ENCODE data around the gene CDH16. TPM values are rescaled to one million over a fixed set of nuclear protein-coding genes. Genes with fewer than 3 reads are reported as not detected.

CDH16 gene
- total RNA-seq, 5 donors from 2014 or later (not counting 1 experiment from before 2014, with no cell fraction given): not detected

DNA sequence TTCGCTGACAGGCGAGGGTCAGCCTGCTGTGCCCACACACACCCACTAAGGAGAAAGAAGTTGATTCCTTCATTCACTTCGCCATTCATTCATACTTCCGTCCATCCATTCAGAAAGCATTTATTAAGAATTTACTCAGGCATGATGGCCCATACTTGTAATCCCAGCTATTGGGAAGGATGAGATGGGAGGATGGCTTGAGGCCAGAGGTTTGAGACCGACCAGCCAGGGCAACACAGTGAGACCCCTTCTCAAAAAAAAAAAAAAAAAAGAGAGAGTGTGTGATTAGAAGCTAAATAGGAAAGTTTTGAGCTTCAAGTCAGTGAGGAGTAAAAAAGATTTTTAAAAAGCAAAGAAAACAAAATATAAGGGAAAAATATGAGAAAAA is 25.4 kb upstream of the CDH16 start:
- Histone ChIP-seq H3K4me3 (ENCODE audit: control insufficient read depth in 1 of 2, extremely low read depth in 1 of 2, low read length in 1 of 2) (no peak overlapping the region), H3K27me3 (replicated peaks in 1 of 2; ENCODE audit: control insufficient read depth in 2 of 2, extremely low read depth in 1 of 2, insufficient read depth in 2 of 2, low read length in 1 of 2) (peaks cover 0 to 11% of the 10 kb centered on the region in 2 experiments), H3K4me1 (ENCODE audit: control insufficient read depth in 1 of 2, extremely low read depth in 1 of 2, insufficient read depth in 2 of 2, low read length in 2 of 2) (peaks cover 5 to 21% of the 10 kb centered on the region in 2 experiments), H3K36me3 (ENCODE audit: control insufficient read depth in 2 of 2, extremely low read depth in 1 of 2, insufficient read depth in 1 of 2, low read length in 1 of 2) (peaks cover 13 to 44% of the 10 kb centered on the region in 2 donors), H3K9me3 (no peaks in the 10 kb centered on the region), H3K27ac (ENCODE audit: low read length) (no peak overlapping the region)
- ChIA-PET POLR2A (interaction anchor here (0.5 to 0.6 kb wide), 3 partner anchors 49 to 239 kb away, joined by 3 to 4 read pairs (median 3); no protein-coding TSS in a partner anchor), CTCF (interaction anchor here (0.6 to 1.1 kb wide), 6 partner anchors 13 to 258 kb away, joined by 3 to 5 read pairs (median 3); no protein-coding TSS in a partner anchor)
- H3K4me1 Mint-ChIP-seq: peaks cover 17 to 23% (median 18%) of the 10 kb centered on the region in 3 donors
- no peak overlapping the region for H3K4me3 Mint-ChIP-seq
- peaks cover 24% of the 10 kb centered on the region for H3K36me3 Mint-ChIP-seq
- H3K27ac Mint-ChIP-seq: no peak overlapping the region
- no peaks in the 10 kb centered on the region for H3K9me3 Mint-ChIP-seq
- DNase-seq: no peak
- no CpG with 5 or more reads among the region's 5 CpGs for WGBS (ENCODE audit: insufficient coverage)
- peaks cover 6 to 11% of the 10 kb centered on the region in 2 donors for H3K27me3 Mint-ChIP-seq
- no peak for ATAC-seq (replicated peaks in 1 of 4)

DNA sequence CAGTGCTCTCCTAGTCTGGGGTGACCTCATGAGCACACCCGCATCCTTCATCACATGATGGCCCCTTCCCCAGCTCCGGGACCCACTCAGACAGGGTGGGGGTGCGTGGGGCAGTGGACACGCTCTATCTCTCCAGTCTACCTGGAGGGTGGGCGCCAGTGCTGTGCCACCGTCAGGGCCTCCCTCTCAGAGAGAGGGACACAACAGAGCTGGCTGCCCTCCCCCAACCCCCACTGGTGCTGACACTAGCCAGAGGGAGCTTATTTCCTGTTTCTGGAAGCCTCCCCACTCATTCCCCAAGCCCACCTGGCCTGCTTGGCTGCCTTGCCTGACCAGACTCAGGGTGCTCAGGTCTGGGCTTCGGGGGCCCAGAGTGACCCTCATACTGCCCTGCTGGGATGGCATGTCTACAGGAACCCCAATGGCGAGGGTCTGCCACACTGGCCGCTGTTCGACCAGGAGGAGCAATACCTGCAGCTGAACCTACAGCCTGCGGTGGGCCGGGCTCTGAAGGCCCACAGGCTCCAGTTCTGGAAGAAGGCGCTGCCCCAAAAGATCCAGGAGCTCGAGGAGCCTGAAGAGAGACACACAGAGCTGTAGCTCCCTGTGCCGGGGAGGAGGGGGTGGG is 24.9 kb upstream of the CDH16 start:
- peaks cover 5 to 15% of the 10 kb centered on the region in 2 experiments for H3K4me1 ChIP-seq (ENCODE audit: control insufficient read depth in 1 of 2, extremely low read depth in 1 of 2, insufficient read depth in 2 of 2, low read length in 2 of 2)
- no peak for DNase-seq
- no peak overlapping the region for H3K27ac ChIP-seq (ENCODE audit: low read length)
- Mint-ChIP-seq H3K9me3 (no peaks in the 10 kb centered on the region), H3K27ac (no peak overlapping the region), H3K27me3 (peaks cover 5 to 6% of the 10 kb centered on the region in 2 donors), H3K4me3 (no peak overlapping the region), H3K4me1 (peaks cover 14 to 18% (median 16%) of the 10 kb centered on the region in 3 donors), H3K36me3 (peaks cover 24% of the 10 kb centered on the region)
- H3K27me3 ChIP-seq (replicated peaks in 1 of 2; ENCODE audit: control insufficient read depth in 2 of 2, extremely low read depth in 1 of 2, insufficient read depth in 2 of 2, low read length in 1 of 2): peaks cover 0 to 6% of the 10 kb centered on the region in 2 experiments
- ATAC-seq (replicated peaks in 1 of 4): no peak
- peaks cover 13 to 49% of the 10 kb centered on the region in 2 donors for H3K36me3 ChIP-seq (ENCODE audit: control insufficient read depth in 2 of 2, extremely low read depth in 1 of 2, insufficient read depth in 1 of 2, low read length in 1 of 2)
- WGBS (ENCODE audit: insufficient coverage): 96% methylated on average over 11 of the region's 15 CpGs
- H3K4me3 ChIP-seq (ENCODE audit: control insufficient read depth in 1 of 2, extremely low read depth in 1 of 2, low read length in 1 of 2): no peak overlapping the region
- H3K9me3 ChIP-seq: no peaks in the 10 kb centered on the region
- POLR2A ChIA-PET: interaction anchor here (0.5 to 0.6 kb wide), 2 partner anchors 61 to 129 kb away, joined by 3 to 7 read pairs; no protein-coding TSS in a partner anchor
- CTCF ChIA-PET: interaction anchor here (0.6 to 1.1 kb wide), 3 partner anchors 15 to 226 kb away, joined by 3 to 4 read pairs (median 3); no protein-coding TSS in a partner anchor

- H3K27ac Mint-ChIP-seq: no peak overlapping the region
Observed at GRCh38 chr16:66942981-66943380, 24.3 kb upstream of the CDH16 start.

DNA sequence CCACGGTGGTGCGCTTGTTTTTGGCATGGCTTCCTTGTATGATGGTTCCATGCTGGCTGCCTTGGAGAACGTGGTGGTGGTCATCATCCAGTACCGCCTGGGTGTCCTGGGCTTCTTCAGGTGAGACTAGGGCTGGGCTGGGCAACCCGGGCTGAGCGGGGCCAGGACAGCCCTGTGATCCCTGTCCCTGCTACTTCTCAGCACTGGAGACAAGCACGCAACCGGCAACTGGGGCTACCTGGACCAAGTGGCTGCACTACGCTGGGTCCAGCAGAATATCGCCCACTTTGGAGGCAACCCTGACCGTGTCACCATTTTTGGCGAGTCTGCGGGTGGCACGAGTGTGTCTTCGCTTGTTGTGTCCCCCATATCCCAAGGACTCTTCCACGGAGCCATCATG is 21.6 kb upstream of the CDH16 start:
- Histone ChIP-seq H3K36me3 (ENCODE audit: control insufficient read depth in 2 of 2, extremely low read depth in 1 of 2, insufficient read depth in 1 of 2, low read length in 1 of 2) (peaks cover 13 to 58% of the 10 kb centered on the region in 2 donors), H3K4me1 (ENCODE audit: control insufficient read depth in 1 of 2, extremely low read depth in 1 of 2, insufficient read depth in 2 of 2, low read length in 2 of 2) (peaks cover 2 to 24% of the 10 kb centered on the region in 2 experiments), H3K27ac (ENCODE audit: low read length) (no peak overlapping the region), H3K4me3 (ENCODE audit: control insufficient read depth in 1 of 2, extremely low read depth in 1 of 2, low read length in 1 of 2) (no peak overlapping the region), H3K27me3 (replicated peaks in 1 of 2; ENCODE audit: control insufficient read depth in 2 of 2, extremely low read depth in 1 of 2, insufficient read depth in 2 of 2, low read length in 1 of 2) (no peaks in the 10 kb centered on the region), H3K9me3 (no peaks in the 10 kb centered on the region)
- H3K9me3 Mint-ChIP-seq: no peaks in the 10 kb centered on the region
- no peak overlapping the region for H3K4me3 Mint-ChIP-seq
- no peak for ATAC-seq (replicated peaks in 1 of 4)
- POLR2A ChIA-PET: no interaction called here
- H3K36me3 Mint-ChIP-seq: peaks cover 30% of the 10 kb centered on the region
- H3K27me3 Mint-ChIP-seq: no peaks in the 10 kb centered on the region
- H3K27ac Mint-ChIP-seq: no peak overlapping the region
- 98% methylated on average over 16 of the region's 16 CpGs for WGBS (ENCODE audit: insufficient coverage)
- no peak for DNase-seq
- CTCF ChIA-PET: no interaction called here
- peaks cover 17 to 29% (median 24%) of the 10 kb centered on the region in 3 donors for H3K4me1 Mint-ChIP-seq

More at GRCh38 chr16:66942981-66943380, 24.3 kb upstream of the CDH16 start:
- 96% methylated on average over 5 of the region's 5 CpGs for WGBS (ENCODE audit: insufficient coverage)
- peaks cover 9 to 12% (median 11%) of the 10 kb centered on the region in 3 donors for H3K4me1 Mint-ChIP-seq
- Histone ChIP-seq H3K27ac (ENCODE audit: low read length) (no peak overlapping the region), H3K9me3 (no peaks in the 10 kb centered on the region), H3K27me3 (replicated peaks in 1 of 2; ENCODE audit: control insufficient read depth in 2 of 2, extremely low read depth in 1 of 2, insufficient read depth in 2 of 2, low read length in 1 of 2) (peaks cover 0 to under 1% of the 10 kb centered on the region in 2 experiments), H3K4me1 (ENCODE audit: control insufficient read depth in 1 of 2, extremely low read depth in 1 of 2, insufficient read depth in 2 of 2, low read length in 2 of 2) (peaks cover 5 to 14% of the 10 kb centered on the region in 2 experiments), H3K4me3 (ENCODE audit: control insufficient read depth in 1 of 2, extremely low read depth in 1 of 2, low read length in 1 of 2) (no peak overlapping the region), H3K36me3 (ENCODE audit: control insufficient read depth in 2 of 2, extremely low read depth in 1 of 2, insufficient read depth in 1 of 2, low read length in 1 of 2) (peaks cover 13 to 54% of the 10 kb centered on the region in 2 donors)
- no peak for ATAC-seq (replicated peaks in 1 of 4)
- H3K4me3 Mint-ChIP-seq: no peak overlapping the region
- H3K27me3 Mint-ChIP-seq: no peaks in the 10 kb centered on the region
- ChIA-PET CTCF (interaction anchor here in 1 of 2 donors (0.6 kb wide), 1 partner anchor 111 kb away, joined by 5 read pairs; no protein-coding TSS in a partner anchor), POLR2A (interaction anchor here in 1 of 2 donors (0.6 kb wide), 1 partner anchor 130 kb away, joined by 7 read pairs; no protein-coding TSS in a partner anchor)
- peaks cover 24% of the 10 kb centered on the region for H3K36me3 Mint-ChIP-seq
- H3K9me3 Mint-ChIP-seq: no peaks in the 10 kb centered on the region
- no peak for DNase-seq

DNA sequence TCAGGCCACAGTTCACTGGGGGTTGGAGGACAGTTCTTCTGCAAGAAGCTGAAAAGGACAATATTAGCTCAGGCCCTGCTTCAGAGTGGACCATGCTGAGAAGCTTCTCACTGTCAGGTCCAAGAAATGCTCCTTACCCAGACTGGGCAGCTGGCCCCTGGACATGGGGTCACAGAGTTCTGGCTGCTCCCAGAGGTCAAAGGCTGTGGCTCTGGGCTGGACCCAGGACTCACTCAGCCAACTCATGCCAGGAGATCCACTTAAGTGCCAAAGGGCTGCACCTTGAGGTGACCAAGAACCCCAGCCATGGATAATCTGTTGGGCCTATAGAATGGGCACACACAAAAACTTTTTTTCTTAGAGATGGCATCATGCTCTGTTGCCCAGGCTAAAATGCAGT is 20.7 kb upstream of the CDH16 start:
- H3K4me1 ChIP-seq (ENCODE audit: control insufficient read depth in 1 of 2, extremely low read depth in 1 of 2, insufficient read depth in 2 of 2, low read length in 2 of 2): peaks cover 2 to 32% of the 10 kb centered on the region in 2 experiments
- H3K27me3 Mint-ChIP-seq: no peaks in the 10 kb centered on the region
- no peaks in the 10 kb centered on the region for H3K27me3 ChIP-seq (replicated peaks in 1 of 2; ENCODE audit: control insufficient read depth in 2 of 2, extremely low read depth in 1 of 2, insufficient read depth in 2 of 2, low read length in 1 of 2)
- DNase-seq (no peak), ATAC-seq (replicated peaks in 1 of 4) (no peak)
- H3K4me3 ChIP-seq (ENCODE audit: control insufficient read depth in 1 of 2, extremely low read depth in 1 of 2, low read length in 1 of 2): no peak overlapping the region
- peaks cover 25 to 35% (median 28%) of the 10 kb centered on the region in 3 donors for H3K4me1 Mint-ChIP-seq
- H3K4me3 Mint-ChIP-seq: no peak overlapping the region
- H3K36me3 Mint-ChIP-seq: peaks cover 30% of the 10 kb centered on the region
- no peaks in the 10 kb centered on the region for H3K9me3 Mint-ChIP-seq
- no peak overlapping the region for H3K27ac Mint-ChIP-seq
- peaks cover 13 to 58% of the 10 kb centered on the region in 2 donors for H3K36me3 ChIP-seq (ENCODE audit: control insufficient read depth in 2 of 2, extremely low read depth in 1 of 2, insufficient read depth in 1 of 2, low read length in 1 of 2)
- ChIA-PET POLR2A (no interaction called here), CTCF (interaction anchor here in 1 of 2 donors (0.6 kb wide), 1 partner anchor 163 kb away, joined by 3 read pairs; no protein-coding TSS in a partner anchor)
- no peak overlapping the region for H3K27ac ChIP-seq (ENCODE audit: low read length)
- no peaks in the 10 kb centered on the region for H3K9me3 ChIP-seq

DNA sequence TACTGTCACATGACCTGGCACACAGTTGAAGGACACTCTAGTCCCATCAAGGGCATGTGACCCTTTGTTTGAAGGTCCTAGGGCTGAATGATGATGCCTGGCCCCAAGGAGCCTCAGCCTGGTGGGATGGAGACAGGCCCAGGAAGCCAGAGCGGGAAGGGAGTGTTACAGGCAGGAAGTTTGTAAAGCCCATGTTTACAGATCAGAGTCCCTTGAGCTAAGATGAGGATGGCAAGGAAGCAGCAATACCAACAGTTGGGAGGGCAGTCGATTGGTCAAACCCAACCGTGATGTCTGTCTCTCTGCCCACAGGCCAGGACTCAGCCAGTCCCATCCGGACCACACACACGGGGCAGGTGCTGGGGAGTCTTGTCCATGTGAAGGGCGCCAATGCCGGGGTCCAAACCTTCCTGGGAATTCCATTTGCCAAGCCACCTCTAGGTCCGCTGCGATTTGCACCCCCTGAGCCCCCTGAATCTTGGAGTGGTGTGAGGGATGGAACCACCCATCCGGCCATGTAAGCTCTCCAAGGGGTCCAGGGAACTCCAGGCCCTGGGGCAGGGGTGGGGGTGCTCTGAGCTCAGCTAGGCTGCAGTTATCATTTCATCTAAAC is 19.1 kb upstream of the CDH16 start:
- H3K36me3 Mint-ChIP-seq: peaks cover 27% of the 10 kb centered on the region
- no peaks in the 10 kb centered on the region for H3K9me3 ChIP-seq
- no peak overlapping the region for H3K27ac ChIP-seq (ENCODE audit: low read length)
- 100% methylated on average over 5 of the region's 10 CpGs for WGBS (ENCODE audit: insufficient coverage)
- H3K36me3 ChIP-seq (ENCODE audit: control insufficient read depth in 2 of 2, extremely low read depth in 1 of 2, insufficient read depth in 1 of 2, low read length in 1 of 2): peaks cover 13 to 50% of the 10 kb centered on the region in 2 donors
- ChIA-PET CTCF (no interaction called here), POLR2A (interaction anchor here in 1 of 2 donors (0.5 to 0.7 kb wide), 3 partner anchors 117 to 1523 kb away, joined by 3 to 4 read pairs (median 3); no protein-coding TSS in a partner anchor)
- H3K4me1 ChIP-seq (ENCODE audit: control insufficient read depth in 1 of 2, extremely low read depth in 1 of 2, insufficient read depth in 2 of 2, low read length in 2 of 2): peaks cover 7 to 43% of the 10 kb centered on the region in 2 experiments
- H3K4me3 Mint-ChIP-seq: peak overlapping the region in 1 of 3 donors; percentile 18
- H3K9me3 Mint-ChIP-seq: no peaks in the 10 kb centered on the region
- DNase-seq (no peak), ATAC-seq (replicated peaks in 1 of 4) (no peak)
- H3K27me3 ChIP-seq (replicated peaks in 1 of 2; ENCODE audit: control insufficient read depth in 2 of 2, extremely low read depth in 1 of 2, insufficient read depth in 2 of 2, low read length in 1 of 2): no peaks in the 10 kb centered on the region
- no peak overlapping the region for H3K27ac Mint-ChIP-seq
- no peak overlapping the region for H3K4me3 ChIP-seq (ENCODE audit: control insufficient read depth in 1 of 2, extremely low read depth in 1 of 2, low read length in 1 of 2)
- H3K4me1 Mint-ChIP-seq: peaks cover 41 to 51% (median 42%) of the 10 kb centered on the region in 3 donors
- no peaks in the 10 kb centered on the region for H3K27me3 Mint-ChIP-seq

Data from T-cell (primary cell).